Glomerular visceral epithelial cell (primary cell): ENCODE measurements around the gene TRIM27.
"Not testable (repeated sequence)": the region's sequence is repeated elsewhere in the genome, so short reads cannot be mapped to it uniquely, and the experiment has no call there.

Source experiments
- DNase-seq: peaks from one replicate; pipeline ENCODE4 v3.0.0-alpha.2; 2016; ENCODE audit errors: extremely low spot score

Gene TRIM27

GRCh38 chr6:28943223-28943556, 19.4 kb upstream of the TRIM27 start:
- DNase-seq: no peak

DNA sequence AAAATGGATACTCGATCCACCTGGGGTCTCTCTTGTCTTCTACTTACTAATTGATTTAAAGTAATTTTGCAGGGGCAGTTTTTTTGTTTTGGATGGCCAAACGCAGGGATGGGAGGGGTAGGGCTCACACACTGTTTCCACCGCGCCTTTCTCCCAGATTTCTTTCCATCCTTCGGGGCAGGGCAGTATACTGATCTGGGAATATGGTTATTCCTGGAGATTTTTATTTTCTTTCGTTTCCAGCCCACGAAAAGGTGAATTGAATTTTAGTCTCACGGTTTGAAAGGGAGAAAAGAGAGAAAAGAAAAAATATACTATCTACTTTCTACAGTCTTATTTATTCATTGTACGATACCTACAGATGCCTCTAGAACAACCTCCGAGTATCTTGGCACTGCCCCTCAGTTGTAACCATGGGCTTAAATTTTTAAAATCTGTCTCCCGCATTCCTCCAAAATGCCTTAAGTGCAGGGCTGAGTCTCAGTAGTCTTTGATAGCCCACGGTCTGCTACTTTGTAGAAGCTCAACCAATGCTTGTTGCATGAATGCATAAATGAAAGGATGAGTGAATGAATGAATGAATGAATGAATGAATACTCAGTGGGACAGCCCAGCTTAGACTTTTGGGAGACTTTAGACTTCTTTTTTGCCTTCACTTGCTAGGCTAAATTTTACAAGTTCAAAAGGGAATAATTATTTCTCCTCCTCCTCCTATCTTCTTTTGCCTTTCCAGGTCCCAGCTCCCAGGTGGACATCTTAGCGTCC, 18.1 kb upstream of the TRIM27 start:
- no peak for DNase-seq

- DNase-seq: peak; percentile 92
Measured at GRCh38 chr6:28940858-28941683, 17.3 kb upstream of the TRIM27 start.

DNA sequence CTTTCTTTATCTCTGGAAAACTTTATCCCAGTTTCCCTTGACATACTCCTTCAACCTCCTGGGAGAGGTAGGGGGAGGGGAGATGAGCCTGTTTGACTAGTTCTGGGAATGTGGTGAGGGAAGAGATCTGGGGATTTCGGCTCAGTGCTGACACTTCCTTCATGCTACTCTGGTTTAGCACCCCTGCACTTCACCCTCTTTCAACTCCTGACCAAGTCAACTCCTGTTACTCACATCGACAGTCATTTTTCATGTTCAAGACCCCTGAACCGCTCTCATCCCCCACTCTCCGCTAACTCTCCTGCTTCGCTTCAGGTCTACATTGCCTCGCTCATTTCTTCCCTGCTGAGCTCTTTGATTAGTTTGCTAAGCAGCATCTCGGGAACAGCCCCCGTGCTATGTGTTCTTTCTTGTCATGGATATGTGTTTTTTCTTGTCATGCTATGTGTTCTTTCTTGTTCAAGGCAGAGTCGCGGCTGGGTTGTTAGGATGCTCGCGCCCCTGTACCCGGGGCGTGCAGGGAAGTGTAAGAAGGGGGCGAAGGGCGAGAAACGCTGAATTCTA, 16.6 kb upstream of the TRIM27 start:
- DNase-seq: peak; percentile 56

- no peak for DNase-seq
Measured at GRCh38 chr6:28933069-28933468, 9.3 kb upstream of the TRIM27 start.

DNA sequence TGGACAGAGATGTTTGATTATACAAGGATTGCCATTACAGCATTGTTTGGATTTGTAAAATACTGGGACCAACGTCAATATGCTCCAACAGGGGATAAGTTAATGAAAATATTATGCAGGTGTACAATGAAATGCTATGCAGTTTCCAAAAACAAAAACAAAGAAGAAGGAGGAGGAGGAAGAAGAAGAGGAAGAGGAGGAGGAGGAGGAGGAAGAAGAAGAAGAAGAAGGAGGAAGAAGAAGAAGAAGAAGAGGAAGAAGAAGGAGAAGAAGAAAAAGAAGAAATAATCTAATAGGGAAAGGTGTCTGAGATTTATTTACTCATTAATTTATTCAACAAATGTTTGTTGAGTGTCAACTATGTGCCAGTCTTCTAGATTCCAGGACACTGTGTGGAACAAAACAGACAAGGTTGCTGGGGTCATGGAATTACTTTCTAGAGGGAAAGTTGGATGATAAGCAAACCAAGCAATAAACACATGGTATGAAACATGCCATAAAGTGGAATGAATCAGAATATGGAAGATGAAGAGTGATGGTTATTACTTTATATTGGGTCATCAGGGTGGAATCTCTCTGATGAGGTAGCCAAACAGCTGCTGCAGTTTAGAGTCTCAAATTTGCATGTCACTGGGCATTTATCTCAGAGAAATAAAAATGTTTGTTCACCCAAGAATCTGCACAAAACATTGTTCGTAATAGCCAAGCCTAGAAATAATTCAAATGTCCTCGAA, 6.3 kb upstream of the TRIM27 start:
- no peak for DNase-seq

GRCh38 chr6:28929339-28929738, 5.6 kb upstream of the TRIM27 start:
- not testable (repeated sequence) for DNase-seq

DNA sequence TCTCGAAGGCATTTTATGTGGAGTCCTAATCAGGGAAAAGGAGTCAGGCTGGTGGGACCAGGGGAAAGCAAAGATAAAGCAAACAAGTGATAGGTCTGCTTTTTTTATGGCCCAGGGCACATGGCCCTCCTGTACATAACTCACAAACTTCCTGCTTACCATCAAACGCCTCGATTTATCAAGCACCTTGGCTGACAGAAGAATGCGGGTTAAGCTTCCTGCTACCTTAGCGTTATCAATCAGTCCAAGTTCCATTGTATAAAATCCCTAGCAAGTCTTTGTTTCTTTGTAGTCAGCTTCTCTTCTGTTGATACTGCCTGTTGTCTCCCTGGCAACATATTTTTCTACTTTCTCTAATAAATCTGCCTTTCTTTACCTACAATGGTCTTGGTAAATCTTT, 4.1 kb upstream of the TRIM27 start:
- no peak for DNase-seq

DNA sequence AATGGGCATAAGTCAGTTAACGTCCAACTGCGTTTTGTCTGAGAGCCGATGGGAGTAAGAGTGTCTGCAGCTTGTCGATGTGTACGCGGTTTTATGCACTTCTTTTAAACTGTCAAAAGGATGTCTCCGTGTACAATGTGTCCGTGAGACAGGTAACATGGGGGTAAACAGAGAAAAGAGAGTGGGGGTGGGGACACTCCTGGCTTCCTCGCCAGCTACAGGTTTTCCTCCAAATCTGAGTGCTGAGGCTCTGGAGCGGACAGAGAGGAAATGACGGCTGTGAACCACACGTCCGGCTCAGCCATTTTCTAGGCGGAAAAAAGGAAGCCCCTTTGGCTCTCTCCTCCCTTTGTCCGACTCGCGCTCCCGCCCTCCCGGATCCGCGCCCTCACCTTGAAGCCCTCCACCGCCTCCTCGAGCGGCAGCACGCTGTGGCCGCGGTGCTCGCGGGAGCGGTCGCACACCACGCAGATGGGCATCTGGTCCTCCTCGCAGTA, 916 bp downstream of the TRIM27 start:
- peak; percentile 58 for DNase-seq

DNA sequence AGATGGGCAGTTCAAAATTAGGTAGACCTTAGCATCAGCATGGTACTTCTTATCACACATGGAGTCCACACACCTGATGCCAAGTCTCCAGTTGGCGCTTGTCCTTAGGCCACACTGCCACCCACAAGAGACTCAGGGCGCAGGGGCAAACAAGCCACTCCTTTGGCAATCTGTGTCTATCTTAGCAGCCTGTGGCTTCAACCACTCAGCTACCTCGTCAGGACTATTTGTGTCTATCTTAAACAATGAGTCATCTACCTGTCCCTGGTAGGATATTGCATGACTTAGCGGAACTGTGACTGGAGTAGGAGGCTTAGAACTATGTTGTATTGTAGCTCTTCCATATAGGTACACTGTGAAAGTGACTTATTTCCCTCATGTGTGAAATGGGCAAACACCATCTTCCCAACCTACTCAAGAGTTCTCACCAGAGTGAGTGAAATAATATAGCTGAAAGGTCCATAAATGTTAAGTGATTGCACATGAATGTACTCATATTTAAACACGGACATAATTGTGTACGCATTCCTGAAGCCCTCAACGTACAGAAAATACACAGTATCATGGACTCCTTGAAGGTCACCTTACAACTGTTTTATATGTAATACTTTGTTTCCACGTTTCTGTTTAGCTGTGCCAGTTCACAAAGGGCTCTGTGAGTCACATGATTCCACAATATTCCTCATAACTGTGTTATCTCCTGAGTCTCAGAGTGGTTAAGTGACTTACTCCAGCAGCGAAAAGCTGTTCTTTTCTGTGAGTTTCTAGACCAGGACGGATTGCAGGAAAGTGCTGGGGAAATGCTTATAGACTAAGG, 1.6 kb downstream of the TRIM27 start:
- DNase-seq: peak; percentile 38

GRCh38 chr6:28920281-28920680, 3.5 kb downstream of the TRIM27 start:
- no peak for DNase-seq

GRCh38 chr6:28914941-28915340, 8.8 kb downstream of the TRIM27 start:
- DNase-seq: no peak

DNA sequence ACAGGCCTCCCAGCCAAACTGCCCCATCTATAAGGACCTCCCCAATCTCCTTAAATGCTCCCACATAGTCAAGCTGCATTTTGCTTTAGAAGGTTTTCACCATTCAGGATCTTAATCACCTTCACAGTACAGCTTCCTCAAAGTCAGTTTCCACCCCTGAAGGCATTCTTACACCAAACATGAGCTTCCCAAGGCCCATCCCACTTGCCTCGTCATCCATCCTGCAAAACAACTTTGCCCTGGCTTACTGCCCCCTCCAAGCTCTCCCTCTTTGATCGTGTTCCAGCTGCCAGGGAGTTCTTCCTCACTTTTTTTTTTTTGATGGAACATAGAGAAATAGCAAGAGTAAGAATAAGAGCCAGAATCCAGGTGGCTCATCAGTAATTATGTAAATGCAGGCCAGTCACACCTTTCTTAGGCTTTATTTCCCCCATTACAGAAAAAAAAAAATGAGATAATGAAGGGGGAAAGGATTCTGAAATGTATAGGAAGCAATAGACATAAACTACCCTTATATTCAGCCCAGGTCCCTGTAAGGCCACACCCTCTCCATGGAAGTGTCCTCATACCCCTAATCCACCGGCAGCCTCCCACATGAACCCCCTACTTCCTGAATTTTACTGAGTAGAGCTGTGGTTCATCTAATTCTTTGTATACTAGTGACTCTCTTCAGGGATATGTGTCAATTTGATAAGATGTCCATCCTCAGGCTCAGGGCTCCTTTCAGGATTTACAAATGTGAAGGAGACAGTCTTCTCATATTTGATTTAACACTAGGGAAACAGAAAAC, 12.7 kb downstream of the TRIM27 start:
- no peak for DNase-seq

DNA sequence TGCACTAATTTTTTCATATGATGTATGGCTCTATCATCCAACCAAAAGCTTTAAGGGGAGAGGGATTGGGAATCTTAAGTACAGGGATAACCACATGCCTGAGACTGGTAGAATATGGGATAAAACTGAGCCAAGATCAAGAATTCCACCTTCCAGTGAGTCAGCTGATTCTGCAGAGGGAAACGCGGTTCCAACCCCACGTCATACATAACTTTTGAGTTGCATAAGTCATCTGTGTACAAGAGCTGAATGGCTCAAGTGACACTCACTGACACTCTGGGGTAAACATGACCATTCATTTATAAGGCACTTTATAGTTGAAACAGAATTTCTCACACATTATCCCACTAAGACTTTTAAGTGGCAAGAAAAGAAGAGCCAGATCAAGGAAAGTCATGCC, 16.4 kb downstream of the TRIM27 start:
- DNase-seq: peak; percentile 46

DNA sequence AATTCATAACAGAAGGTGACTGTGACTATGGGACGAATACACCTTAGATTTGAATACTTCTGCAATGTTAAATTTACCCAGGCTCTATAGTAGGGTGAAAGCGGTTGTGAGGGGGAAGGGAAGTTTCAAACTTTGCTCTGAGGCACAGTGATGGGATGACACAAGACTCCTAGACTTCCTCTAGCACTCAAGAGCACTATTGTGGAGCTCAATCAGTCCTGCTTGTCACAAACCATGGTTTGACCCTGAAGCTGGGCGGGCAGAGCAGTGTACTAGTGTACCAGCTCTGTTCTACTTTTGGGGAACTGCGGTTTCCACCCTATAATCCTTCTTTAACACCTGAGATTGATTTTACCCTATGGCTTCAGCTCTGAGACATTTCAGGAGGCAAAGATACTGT, 17.1 kb downstream of the TRIM27 start:
- DNase-seq: no peak

DNA sequence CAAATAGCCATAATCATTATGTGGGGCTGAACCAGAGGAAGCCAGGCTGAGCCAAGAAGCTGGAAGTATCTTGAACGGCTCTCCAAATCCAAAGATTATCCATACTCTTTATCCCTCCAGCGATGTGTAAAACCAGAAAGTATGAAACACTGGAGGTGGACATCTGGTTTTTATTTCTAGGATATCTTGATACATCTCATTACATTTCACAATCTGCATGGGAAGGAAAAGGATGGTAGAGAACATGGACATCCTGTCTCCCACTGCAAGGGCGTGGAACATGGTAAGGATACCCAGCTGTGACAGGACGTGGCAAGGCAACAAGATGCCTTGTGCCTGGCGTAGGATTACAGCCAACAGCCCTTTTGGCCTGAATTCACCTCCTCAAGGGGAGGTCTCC, 20.1 kb downstream of the TRIM27 start:
- DNase-seq: no peak

- no peak for DNase-seq
Measured at GRCh38 chr6:28901831-28902230, 22.0 kb downstream of the TRIM27 start.

- DNase-seq: no peak
Measured at GRCh38 chr6:28900577-28901256, 23.1 kb downstream of the TRIM27 start.

DNA sequence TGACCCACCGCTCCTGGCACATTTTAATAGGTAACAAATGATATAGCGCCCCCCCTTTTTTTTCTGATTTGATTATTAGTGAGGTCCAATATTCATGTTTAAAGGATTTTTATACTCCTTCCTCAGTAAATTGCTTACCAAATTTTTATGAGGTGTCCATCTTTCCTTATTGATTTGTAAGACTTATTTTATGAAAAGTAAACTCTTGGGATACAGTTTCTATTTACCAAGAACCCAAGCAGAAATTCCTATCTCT, 25.1 kb downstream of the TRIM27 start:
- DNase-seq: no peak

DNA sequence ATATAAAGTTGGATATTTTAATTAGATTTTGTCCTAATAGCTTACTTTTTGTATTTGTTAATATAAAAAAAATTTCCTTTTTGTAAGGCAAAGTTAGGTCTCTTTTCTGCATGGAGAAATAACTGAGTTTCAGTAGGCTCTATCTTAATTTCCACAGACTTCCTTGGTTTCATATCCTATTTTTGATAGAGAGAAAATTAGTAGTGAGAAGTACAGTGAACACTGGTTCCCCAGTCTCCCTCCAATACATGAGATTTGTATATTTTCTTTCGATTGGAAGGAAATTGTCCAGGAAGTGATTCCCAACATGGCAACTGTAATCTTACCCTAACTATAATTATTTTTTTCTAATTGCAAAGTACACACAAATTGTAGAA, 26.4 kb downstream of the TRIM27 start:
- DNase-seq: no peak
